SK-N-SH (cell line): ENCODE data around the gene PARP8.

Experiments
- CTCF ChIP-seq: fragments of 200-600 bp; sonication (generic); IDR thresholded peaks from 2 replicates; pipeline ENCODE4 v1.6.1; 2017; ENCODE audit warnings: antibody characterized with exemption, mild to moderate bottlenecking, moderate library complexity
- EP300 ChIP-seq, 2 experiments: IDR thresholded peaks; 2 replicates each; pipeline versions ENCODE4 v1.4.0 to v1.6.1; 2012; ENCODE audit warnings: borderline replicate concordance in 1 of 2, low read depth in 1 of 2, low read length in 1 of 2
- MAX ChIP-seq: IDR thresholded peaks from 2 replicates; pipeline ENCODE4 v1.4.0; 2012; ENCODE audit warnings: low read depth
- REST ChIP-seq: IDR thresholded peaks from 2 replicates; pipeline ENCODE4 v1.6.1; 2012; ENCODE audit warnings: mild to moderate bottlenecking, low read depth, low read length, moderate library complexity
- USF2 ChIP-seq: fragments of 150-350 bp; IDR thresholded peaks from 2 replicates; pipeline ENCODE4 v1.6.1; 2017; ENCODE audit warnings: antibody characterized with exemption, low read length, low read depth, borderline replicate concordance

GRCh38 chr5:50675385-50675784 is 8.9 kb downstream of the PARP8 start:
- no peak for TF ChIP-seq MAX
- TF ChIP-seq CTCF: no peak
- no peak for TF ChIP-seq REST
- TF ChIP-seq EP300 (IDR thresholded peaks at IDR 0.05; ENCODE audit: borderline replicate concordance in 1 of 2, low read depth in 1 of 2, low read length in 1 of 2): no peak
- no peak for TF ChIP-seq USF2
